ENCODE data around the gene SLC9A3. TPM values are rescaled to one million over a fixed set of nuclear protein-coding genes. Genes with fewer than 3 reads are reported as not detected.
"Not testable (repeated sequence)": the region's sequence is repeated elsewhere in the genome, so short reads cannot be mapped to it uniquely, and the experiment has no call there.

The SLC9A3 gene
- total RNA-seq, 1 donor from 2014 or later, result 6.4 TPM

DNA sequence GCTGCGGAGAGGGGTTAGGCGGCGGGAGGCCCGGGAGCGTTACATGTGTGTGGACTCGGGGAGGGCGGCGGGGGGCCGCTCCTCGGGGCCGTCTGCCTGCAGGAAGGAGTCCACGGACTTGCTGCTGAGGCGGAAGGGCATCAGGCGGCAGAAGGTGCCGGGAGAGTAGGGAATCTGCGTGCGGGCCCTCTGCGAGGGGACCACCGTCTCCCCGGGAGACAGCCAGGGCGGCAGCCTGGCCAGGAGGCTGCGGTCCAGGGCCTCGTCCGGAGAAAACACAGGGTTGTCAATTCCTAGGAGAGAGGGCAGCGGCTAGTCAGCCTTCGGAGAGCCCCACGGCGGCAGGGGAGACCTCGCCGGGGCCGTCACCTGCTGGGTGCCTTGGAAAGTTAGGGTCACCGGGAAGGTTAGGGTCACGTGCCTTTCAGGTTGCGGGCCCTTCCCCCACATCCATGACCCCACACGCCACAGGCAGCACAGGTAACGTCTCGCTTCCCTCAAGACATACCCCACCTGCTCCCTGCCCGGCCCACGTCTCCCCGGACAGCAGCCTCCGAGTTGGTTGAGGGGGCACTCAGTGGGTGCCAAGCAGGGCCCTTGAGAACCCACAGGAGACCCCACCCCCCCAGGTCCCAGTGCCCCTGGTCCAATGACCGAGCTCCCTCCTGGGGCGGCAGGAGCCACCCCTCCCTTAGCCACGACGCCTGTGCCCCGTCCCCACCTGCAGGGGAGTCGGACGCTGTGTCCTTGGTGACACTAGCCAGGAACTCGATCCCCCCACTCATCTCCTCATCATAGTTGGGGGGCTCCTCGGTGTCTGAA lies 49.2 kb downstream of the SLC9A3 start:
- Mint-ChIP-seq H3K9me3 (no peaks in the 10 kb centered on the region), H3K27ac (no peak overlapping the region), H3K36me3 (no peaks in the 10 kb centered on the region), H3K4me3 (peak overlapping the region; percentile 79), H3K27me3 (no peaks in the 10 kb centered on the region), H3K4me1 (ENCODE audit: unreplicated experiment) (peaks cover 7% of the 10 kb centered on the region)
- TF ChIP-seq, protein P1, sequence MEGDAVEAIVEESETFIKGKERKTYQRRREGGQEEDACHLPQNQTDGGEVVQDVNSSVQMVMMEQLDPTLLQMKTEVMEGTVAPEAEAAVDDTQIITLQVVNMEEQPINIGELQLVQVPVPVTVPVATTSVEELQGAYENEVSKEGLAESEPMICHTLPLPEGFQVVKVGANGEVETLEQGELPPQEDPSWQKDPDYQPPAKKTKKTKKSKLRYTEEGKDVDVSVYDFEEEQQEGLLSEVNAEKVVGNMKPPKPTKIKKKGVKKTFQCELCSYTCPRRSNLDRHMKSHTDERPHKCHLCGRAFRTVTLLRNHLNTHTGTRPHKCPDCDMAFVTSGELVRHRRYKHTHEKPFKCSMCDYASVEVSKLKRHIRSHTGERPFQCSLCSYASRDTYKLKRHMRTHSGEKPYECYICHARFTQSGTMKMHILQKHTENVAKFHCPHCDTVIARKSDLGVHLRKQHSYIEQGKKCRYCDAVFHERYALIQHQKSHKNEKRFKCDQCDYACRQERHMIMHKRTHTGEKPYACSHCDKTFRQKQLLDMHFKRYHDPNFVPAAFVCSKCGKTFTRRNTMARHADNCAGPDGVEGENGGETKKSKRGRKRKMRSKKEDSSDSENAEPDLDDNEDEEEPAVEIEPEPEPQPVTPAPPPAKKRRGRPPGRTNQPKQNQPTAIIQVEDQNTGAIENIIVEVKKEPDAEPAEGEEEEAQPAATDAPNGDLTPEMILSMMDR (conservative IDR thresholded peaks at IDR 0.05), result no peak
- DNase-seq (ENCODE audit: extremely low spot score, unreplicated experiment), result no peak

DNA sequence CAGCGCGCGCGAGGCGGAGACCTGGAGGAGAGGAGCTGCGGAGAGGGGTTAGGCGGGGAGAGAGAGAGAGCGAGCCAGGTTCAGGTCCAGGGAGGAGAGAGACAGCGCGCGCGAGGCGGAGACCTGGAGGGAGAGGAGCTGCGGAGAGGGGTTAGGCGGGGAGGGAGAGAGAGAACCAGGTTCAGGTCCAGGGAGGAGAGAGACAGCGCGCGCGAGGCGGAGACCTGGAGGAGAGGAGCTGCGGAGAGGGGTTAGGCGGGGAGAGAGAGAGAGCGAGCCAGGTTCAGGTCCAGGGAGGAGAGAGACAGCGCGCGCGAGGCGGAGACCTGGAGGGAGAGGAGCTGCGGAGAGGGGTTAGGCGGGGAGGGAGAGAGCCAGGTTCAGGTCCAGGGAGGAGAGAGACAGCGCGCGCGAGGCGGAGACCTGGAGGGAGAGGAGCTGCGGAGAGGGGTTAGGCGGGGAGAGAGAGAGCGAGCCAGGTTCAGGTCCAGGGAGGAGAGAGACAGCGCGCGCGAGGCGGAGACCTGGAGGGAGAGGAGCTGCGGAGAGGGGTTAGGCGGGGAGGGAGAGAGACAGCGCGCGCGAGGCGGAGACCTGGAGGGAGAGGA lies 49.9 kb downstream of the SLC9A3 start:
- H3K27ac Mint-ChIP-seq; DNase-seq (ENCODE audit: extremely low spot score, unreplicated experiment); H3K9me3 Mint-ChIP-seq; H3K36me3 Mint-ChIP-seq; H3K4me1 Mint-ChIP-seq (ENCODE audit: unreplicated experiment); H3K27me3 Mint-ChIP-seq: not testable (repeated sequence)
- peak overlapping the region; percentile 92 for H3K4me3 Mint-ChIP-seq

- Mint-ChIP-seq H3K9me3 (no peaks in the 10 kb centered on the region), H3K36me3 (no peaks in the 10 kb centered on the region), H3K4me3 (peak overlapping the region; percentile 92), H3K27me3 (no peaks in the 10 kb centered on the region), H3K27ac (no peak overlapping the region), H3K4me1 (ENCODE audit: unreplicated experiment) (peaks cover 7% of the 10 kb centered on the region)
- no peak for DNase-seq (ENCODE audit: extremely low spot score, unreplicated experiment)
- TF ChIP-seq, protein P1 (conservative IDR thresholded peaks at IDR 0.05), result no peak
These were observed 50.6 kb downstream of the SLC9A3 start for GRCh38 chr5:473551-474192.

DNA sequence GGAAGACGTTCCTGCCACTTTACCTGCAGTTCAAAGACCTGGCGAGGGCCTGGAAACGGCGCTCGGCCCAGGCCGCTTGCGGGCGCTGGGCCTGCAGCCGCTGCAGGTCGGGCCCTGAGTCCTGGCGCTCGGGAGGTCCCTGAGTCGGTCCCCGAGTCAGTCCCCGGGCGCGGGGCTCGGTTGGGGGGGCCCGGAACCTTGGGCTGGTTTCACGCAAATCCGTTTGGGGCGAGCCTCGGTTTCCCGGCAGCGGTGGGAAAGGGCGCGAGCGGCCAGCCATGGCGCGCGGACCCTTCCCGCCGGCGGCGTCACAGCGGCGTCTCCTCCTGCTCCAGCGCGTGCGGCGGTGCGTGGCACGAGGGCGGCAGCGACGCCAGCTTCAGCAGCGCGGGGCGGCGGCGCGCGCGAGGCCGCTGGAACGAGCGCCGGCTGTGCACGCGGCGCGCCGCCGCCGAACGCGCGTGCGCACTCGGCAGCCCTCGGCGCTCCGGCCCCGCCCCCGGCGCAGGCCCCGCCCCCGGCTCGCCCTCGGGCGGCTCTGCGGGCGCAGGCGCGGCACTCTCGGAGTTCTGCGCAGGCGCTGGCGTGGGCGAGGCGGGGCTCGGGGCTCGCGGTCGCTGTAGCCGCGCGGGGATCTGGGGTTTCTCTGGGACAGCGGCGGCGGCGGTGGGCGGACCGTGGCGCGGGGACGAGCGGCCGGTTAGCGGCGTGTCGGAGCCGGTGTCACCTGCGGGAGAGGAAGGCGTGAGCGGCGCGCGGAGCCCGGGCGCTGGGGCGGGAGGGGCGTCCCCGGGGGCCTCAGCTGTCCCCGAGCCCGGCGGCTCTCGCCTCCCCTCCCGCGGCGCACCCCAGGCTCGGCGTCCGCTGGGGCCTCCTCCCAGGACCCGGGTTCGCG lies 51.3 kb downstream of the SLC9A3 start:
- DNase-seq (ENCODE audit: extremely low spot score, unreplicated experiment), result peak; percentile 93
- Mint-ChIP-seq H3K27ac (no peak overlapping the region), H3K4me3 (peak overlapping the region; percentile 78), H3K4me1 (ENCODE audit: unreplicated experiment) (peaks cover 7% of the 10 kb centered on the region), H3K9me3 (no peaks in the 10 kb centered on the region), H3K27me3 (no peaks in the 10 kb centered on the region), H3K36me3 (no peaks in the 10 kb centered on the region)
- TF ChIP-seq, protein P1 (conservative IDR thresholded peaks at IDR 0.05), result no peak

DNA sequence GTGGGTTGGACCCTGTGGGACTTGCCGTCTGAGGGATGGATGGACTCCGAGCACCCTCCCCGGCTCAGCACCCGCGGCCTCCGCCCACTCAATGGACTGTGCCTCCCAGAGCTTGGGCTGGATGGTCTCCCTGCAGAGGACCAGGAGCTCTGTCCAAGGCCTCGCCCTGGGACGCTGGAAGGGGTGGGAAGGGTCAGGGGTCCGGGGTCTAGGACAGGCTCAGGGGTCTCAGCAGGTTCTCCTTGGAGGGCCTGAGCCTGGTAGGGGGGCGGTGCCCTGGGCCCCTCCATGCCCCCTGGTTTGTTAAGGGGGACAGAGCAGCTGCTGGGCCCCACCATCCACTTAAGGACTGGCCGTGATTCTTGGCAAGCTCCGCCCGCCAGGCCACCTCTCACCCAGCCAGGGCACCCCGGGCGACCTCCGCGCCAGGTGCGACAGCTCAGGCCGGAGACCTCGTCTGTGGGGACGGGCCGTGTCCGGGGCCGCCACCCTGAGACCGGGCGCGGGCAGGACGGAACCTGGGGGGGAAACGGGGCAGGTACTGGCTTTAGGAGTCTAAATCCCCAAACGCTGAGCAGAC lies 52.1 kb downstream of the SLC9A3 start:
- H3K27ac Mint-ChIP-seq, result peak overlapping the region; percentile 73
- H3K4me3 Mint-ChIP-seq, result peak overlapping the region; percentile 78
- TF ChIP-seq, protein P1 (conservative IDR thresholded peaks at IDR 0.05), result no peak
- no peaks in the 10 kb centered on the region for H3K9me3 Mint-ChIP-seq
- peaks cover 7% of the 10 kb centered on the region for H3K4me1 Mint-ChIP-seq (ENCODE audit: unreplicated experiment)
- no peaks in the 10 kb centered on the region for H3K27me3 Mint-ChIP-seq
- no peak for DNase-seq (ENCODE audit: extremely low spot score, unreplicated experiment)
- no peaks in the 10 kb centered on the region for H3K36me3 Mint-ChIP-seq

All from type B pancreatic cell (in vitro differentiated cells).